ENCODE results near the gene ATE1.

GRCh38 chr10:121841862-121842261 is 86.0 kb downstream of the ATE1 start:
- TF ChIP-seq CTCF (IDR thresholded peaks at IDR 0.05; ENCODE audit: insufficient read depth, low read depth, low read length) (no peak), EZH2 (IDR thresholded peaks at IDR 0.05; ENCODE audit: insufficient read depth, low read length) (no peak)
